Psoas muscle (tissue), 8 donors: Measurements from ENCODE around the gene CFAP221. TPM values are rescaled to one million over a fixed set of nuclear protein-coding genes. Genes with fewer than 3 reads are reported as not detected.

Source experiments
- ATAC-seq, 4 donors: fragments of 200-7000 bp; cut with Tn5 transposase; one replicate each; pipeline ENCODE4 v1.9.1; 2020; ENCODE audit warnings: moderate library complexity in 3 of 4, mild to moderate bottlenecking in 2 of 4
- DNase-seq, 2 donors: peaks; one replicate each; pipeline ENCODE4 v3.0.0-alpha.2; 2020
- H3K27ac ChIP-seq: fragments of 200-600 bp; one replicate; pipeline ENCODE4 v1.8.0; 2022
- H3K27me3 ChIP-seq, 3 donors: fragments of 200-600 bp in 1 of 3; one replicate each; pipeline versions ENCODE4 v1.6.1 to v1.8.0; 2013 to 2022; ENCODE audit warnings: low read length in 2 of 3, mild to moderate bottlenecking in 2 of 3, moderate library complexity in 1 of 3; ENCODE audit not compliant: insufficient read depth in 3 of 3
- H3K36me3 ChIP-seq, 2 donors: fragments of 200-600 bp in 1 of 2; one replicate each; pipeline versions ENCODE4 v1.6.1 to v1.8.0; 2013 to 2022; ENCODE audit warnings: low read depth in 1 of 2, mild to moderate bottlenecking in 1 of 2, moderate library complexity in 1 of 2; ENCODE audit not compliant: insufficient read depth in 1 of 2
- H3K4me1 ChIP-seq: fragments of 200-600 bp; one replicate; pipeline ENCODE4 v1.8.0; 2022
- H3K4me3 ChIP-seq: fragments of 200-600 bp; one replicate; pipeline ENCODE4 v1.8.0; 2022; ENCODE audit warnings: mild to moderate bottlenecking
- H3K9me3 ChIP-seq: fragments of 200-600 bp; one replicate; pipeline ENCODE4 v1.8.0; 2022
- WGBS, 3 donors: extraction: QIAGEN DNeasy Blood & Tissue Kit; methylation state at CpG; one replicate each; pipeline versions ENCODE4 v1.1.6 to v1.1.7; 2013; 5-methylcytosine and 5-hydroxymethylcytosine counted together
- intact Hi-C, 2 donors: fragments of 100-400 bp; cut with DNase I; formaldehyde crosslinking; loops; one replicate each; pipeline versions ENCODE4 v1.11.0 to v1.14.2; 2022
- polyA plus RNA-seq, 3 donors: library from polyadenylated mRNA; stranded (reverse); fragments of 200-250 nt; gene quantifications; one replicate each; pipeline ENCODE4 v1.2.3, GENCODE V29; 2013
- total RNA-seq, 4 donors: library from RNA; stranded (reverse); fragmentation: NEBNext Ultra II Directional in 2 of 4; extraction: Animal tissue kit (Norgen Biotek cat#: 25700) in 2 of 4; gene quantifications; one replicate each; pipeline versions ENCODE4 v1.2.1 to v1.2.4, GENCODE V29; 2021 to 2023
- TF ChIP-seq, protein P1 (sequence below): fragments of 200-600 bp; IDR thresholded peaks from one replicate; pipeline ENCODE4 v1.8.0; 2022; ENCODE audit warnings: antibody characterized with exemption
- donor health status: healthy with polysubstance abuse.
- donor health status: DM: no; HTN: no; CAD: no; lungs with moderate emphysema.
- donor health status: Bipolar disorder and iron deficiency.
- donor health status: healthy.
- donor health status: DM: yes; HTN: yes; CAD: no.
- donor health status: DM: no; HTN: no; CAD: no.
- donor health status: DM: no; HTN: no; CAD: no.
- donor health status: DM: yes; HTN: yes; CAD: no.

CFAP221 gene
- total and polyA plus RNA-seq, 7 donors, result 0.36 to 0.88 TPM; not detected in 5

DNA sequence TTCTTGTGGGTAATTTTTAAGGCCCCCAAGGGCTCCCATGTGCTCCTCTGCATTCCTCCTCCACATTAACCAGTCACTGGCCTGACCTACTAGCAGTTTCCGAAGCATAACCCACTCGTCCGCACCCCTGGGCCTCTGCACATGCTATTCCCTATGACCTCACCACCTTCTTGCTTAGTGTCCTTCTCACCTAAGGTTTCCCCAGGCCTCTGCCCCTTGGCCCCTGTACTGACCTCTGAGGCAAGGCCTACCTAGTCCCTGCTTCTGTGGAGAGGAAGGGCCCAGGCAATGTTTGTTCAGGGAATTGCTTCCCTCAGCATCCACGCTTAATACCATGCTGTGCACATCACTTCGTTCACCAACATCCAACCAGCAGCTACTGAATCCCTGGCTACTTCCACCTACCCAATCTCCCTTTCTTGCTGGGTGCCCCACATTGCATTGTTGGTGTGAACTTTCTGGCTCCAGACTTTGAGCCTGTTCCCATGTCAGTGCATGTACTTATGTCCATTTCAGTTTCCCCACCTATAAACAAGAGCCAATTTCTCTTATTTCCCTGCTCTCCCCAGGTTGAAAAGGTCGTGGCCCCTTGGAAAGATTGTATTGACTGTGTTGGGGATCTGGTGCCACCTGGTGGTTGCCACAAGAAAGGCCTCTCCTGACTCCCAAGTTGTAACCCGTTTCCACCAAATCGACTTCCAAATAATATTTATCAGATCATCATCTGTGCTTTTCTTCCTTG, 115.5 kb downstream of the CFAP221 start:
- DNase-seq (peak in 1 of 2 donors; percentile 34), ATAC-seq (peak in 3 of 4 donors; percentile 56 to 65 (median 60))
- Histone ChIP-seq H3K27me3 (no peaks in the 10 kb centered on the region), H3K27ac (no peak overlapping the region), H3K36me3 (no peaks in the 10 kb centered on the region), H3K4me3 (no peak overlapping the region), H3K4me1 (no peaks in the 10 kb centered on the region), H3K9me3 (no peaks in the 10 kb centered on the region)
- intact Hi-C loops, result loop anchor here (2.0 kb wide), 2 partner anchors 19 to 253 kb away; no protein-coding TSS in a partner anchor
- 59 to 62% (median 60%) methylated on average over 8 of the region's 8 CpGs for WGBS, 3 donors
- TF ChIP-seq, protein P1, sequence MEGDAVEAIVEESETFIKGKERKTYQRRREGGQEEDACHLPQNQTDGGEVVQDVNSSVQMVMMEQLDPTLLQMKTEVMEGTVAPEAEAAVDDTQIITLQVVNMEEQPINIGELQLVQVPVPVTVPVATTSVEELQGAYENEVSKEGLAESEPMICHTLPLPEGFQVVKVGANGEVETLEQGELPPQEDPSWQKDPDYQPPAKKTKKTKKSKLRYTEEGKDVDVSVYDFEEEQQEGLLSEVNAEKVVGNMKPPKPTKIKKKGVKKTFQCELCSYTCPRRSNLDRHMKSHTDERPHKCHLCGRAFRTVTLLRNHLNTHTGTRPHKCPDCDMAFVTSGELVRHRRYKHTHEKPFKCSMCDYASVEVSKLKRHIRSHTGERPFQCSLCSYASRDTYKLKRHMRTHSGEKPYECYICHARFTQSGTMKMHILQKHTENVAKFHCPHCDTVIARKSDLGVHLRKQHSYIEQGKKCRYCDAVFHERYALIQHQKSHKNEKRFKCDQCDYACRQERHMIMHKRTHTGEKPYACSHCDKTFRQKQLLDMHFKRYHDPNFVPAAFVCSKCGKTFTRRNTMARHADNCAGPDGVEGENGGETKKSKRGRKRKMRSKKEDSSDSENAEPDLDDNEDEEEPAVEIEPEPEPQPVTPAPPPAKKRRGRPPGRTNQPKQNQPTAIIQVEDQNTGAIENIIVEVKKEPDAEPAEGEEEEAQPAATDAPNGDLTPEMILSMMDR, result peak; percentile 82

DNA sequence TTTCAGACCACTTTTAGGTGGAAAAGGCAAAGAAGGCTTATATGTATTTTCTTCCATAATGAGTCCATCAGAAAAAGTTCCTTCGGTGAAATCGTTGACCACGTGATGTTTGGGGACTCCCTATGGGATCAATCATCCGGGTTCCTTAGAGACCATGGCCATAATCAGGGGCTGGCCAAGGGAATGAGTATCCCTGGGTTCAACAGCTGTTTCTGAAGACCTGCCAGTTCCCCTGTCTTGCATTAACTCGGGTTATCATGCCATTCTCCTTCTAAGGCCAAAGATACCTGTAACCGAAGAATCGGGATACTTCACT, 116.1 kb downstream of the CFAP221 start:
- no peaks in the 10 kb centered on the region for H3K27me3 ChIP-seq
- intact Hi-C loops, result no loop called here
- no peak overlapping the region for H3K27ac ChIP-seq
- no peaks in the 10 kb centered on the region for H3K4me1 ChIP-seq
- H3K4me3 ChIP-seq, result no peak overlapping the region
- 44 to 53% (median 47%) methylated on average over 7 of the region's 7 CpGs for WGBS, 3 donors
- TF ChIP-seq, protein P1, result no peak
- H3K36me3 ChIP-seq, result no peaks in the 10 kb centered on the region
- no peaks in the 10 kb centered on the region for H3K9me3 ChIP-seq
- no peak for ATAC-seq
- DNase-seq, result no peak

DNA sequence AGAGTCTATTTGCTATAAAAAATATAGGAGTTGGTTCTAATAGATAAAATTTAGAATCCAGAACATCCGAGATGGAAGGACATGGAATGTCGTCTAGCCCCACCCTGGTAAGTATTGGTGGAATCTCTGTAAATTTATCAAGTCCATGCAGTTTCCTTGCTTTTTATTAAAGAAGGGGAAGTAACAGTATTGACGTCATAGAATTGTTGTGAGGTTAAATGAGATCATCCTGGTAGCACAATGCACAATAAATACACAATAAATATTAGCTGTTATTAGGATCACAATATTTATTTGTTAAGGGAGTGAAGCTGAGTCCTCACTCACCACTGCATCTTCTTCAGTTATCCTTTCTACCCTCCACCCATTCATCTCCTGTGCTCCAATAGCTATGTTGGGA, 118.0 kb downstream of the CFAP221 start:
- 82 to 86% (median 84%) methylated on average over 3 of the region's 3 CpGs for WGBS, 3 donors
- Histone ChIP-seq H3K27me3 (no peaks in the 10 kb centered on the region), H3K4me3 (no peak overlapping the region), H3K27ac (no peak overlapping the region), H3K36me3 (no peaks in the 10 kb centered on the region), H3K4me1 (no peaks in the 10 kb centered on the region), H3K9me3 (no peaks in the 10 kb centered on the region)
- DNase-seq, result no peak
- no peak for ATAC-seq
- intact Hi-C loops, result no loop called here
- TF ChIP-seq, protein P1, result no peak

DNA sequence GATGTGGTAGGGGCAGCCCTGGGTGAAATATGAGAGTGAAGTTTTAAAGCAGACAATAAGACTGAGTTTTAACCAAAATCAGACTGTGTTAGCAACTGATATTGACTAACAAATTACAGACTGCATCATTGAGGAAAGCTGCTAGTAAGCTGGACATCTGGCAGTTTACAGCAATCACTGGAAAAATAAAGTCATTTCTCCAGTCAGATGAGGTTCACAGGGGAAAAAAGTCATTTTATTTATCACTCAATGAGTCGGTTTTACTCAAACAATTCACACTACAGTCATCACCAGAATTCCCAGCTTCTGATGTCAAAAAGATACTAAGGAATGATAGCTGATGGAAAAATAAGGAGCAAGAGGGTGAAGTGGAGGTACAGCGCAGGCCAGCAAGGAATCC, 124.3 kb downstream of the CFAP221 start:
- DNase-seq (no peak), ATAC-seq (no peak)
- no peaks in the 10 kb centered on the region for H3K36me3 ChIP-seq
- TF ChIP-seq, protein P1, result no peak
- 63 to 73% (median 72%) methylated on average over 2 of the region's 2 CpGs for WGBS, 3 donors
- intact Hi-C loops, result no loop called here
- H3K27me3 ChIP-seq, result no peaks in the 10 kb centered on the region
- H3K9me3 ChIP-seq, result no peaks in the 10 kb centered on the region
- no peak overlapping the region for H3K27ac ChIP-seq
- no peak overlapping the region for H3K4me3 ChIP-seq
- H3K4me1 ChIP-seq, result no peaks in the 10 kb centered on the region

DNA sequence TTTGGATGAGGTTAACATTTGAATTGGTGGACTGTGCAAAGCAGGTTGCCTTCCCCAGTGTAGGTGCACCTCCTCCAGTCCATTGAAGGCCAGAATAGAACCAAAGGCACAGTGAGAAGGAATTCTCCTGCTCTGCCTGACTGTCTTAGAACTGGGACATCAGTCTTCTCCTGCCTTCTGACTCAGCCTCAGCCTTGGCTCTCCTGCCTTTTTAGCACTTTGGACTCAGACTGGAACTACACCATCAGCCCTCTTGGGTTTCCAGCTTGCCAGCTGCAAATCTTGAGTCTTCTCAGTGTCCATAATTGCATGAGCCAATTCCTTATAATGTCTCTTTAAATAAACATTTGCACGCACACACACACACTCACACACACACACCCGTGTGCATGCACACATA, 126.8 kb downstream of the CFAP221 start:
- Histone ChIP-seq H3K9me3 (no peaks in the 10 kb centered on the region), H3K27ac (no peak overlapping the region), H3K4me3 (no peak overlapping the region), H3K36me3 (no peaks in the 10 kb centered on the region), H3K4me1 (no peaks in the 10 kb centered on the region), H3K27me3 (no peaks in the 10 kb centered on the region)
- WGBS, 3 donors, result 51 to 80% (median 71%) methylated on average over 2 of the region's 2 CpGs
- ATAC-seq, result peak in 2 of 4 donors; percentile 48 to 53
- TF ChIP-seq, protein P1, result no peak
- intact Hi-C loops, result no loop called here
- DNase-seq, result no peak
